SKM-1 (cell line): ENCODE measurements around the gene AK5.
A peak's percentile ranks its signal among the peaks of the same experiment; 100 is the strongest.

ENCODE experiments used
- DNase-seq: peaks from one replicate; lab custom pipeline; 2025; ENCODE audit not compliant: unreplicated experiment; lab: John Stamatoyannopoulos, UW

AK5 gene, protein sequence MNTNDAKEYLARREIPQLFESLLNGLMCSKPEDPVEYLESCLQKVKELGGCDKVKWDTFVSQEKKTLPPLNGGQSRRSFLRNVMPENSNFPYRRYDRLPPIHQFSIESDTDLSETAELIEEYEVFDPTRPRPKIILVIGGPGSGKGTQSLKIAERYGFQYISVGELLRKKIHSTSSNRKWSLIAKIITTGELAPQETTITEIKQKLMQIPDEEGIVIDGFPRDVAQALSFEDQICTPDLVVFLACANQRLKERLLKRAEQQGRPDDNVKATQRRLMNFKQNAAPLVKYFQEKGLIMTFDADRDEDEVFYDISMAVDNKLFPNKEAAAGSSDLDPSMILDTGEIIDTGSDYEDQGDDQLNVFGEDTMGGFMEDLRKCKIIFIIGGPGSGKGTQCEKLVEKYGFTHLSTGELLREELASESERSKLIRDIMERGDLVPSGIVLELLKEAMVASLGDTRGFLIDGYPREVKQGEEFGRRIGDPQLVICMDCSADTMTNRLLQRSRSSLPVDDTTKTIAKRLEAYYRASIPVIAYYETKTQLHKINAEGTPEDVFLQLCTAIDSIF

DNA sequence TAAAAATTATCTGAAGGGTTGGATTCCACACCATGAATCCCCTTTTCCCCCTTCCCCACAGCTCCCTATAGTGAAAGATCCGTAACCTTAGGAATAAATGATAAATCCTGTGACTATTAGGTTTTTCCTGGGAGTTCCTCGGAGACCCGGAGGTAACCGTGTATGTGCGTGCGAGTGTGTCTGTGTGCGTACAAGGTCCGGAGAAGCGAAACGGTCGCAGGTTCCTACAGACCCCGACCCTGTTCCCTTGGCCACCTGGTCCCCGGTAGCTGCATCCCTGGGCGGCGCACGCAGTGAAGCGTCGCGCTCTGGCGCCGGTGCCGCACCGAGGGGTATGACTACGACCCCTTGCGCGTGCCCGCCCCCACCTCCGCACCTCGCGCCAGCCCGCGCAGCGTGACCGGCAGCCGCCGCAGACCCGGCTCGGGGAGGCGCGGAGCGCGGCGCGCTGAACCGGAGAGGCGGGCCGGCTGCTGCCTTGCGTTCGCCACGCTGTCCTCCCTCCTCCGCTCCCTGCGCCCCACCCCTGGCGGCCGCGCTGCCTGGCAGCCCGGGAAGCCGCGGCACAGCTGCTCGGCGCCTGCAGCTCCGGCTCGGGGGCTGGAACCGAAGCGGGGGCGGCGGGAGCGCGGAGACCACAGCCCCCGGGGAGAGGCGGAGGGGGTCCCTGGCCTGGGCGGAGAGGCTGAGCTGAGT is at the start of gene AK5:
AK5 (plus strand) TSS at position 529 of the 696 bp plus-strand sequence. CDS start 295 bp downstream, outside the sequence.
- DNase-seq = no peak

- DNase-seq = no peak
Observed at GRCh38 chr1:77232829-77233228, 49.0 kb upstream of the AK5 start.

- no peak for DNase-seq
Observed at GRCh38 chr1:77234096-77234495, 47.7 kb upstream of the AK5 start.

DNA sequence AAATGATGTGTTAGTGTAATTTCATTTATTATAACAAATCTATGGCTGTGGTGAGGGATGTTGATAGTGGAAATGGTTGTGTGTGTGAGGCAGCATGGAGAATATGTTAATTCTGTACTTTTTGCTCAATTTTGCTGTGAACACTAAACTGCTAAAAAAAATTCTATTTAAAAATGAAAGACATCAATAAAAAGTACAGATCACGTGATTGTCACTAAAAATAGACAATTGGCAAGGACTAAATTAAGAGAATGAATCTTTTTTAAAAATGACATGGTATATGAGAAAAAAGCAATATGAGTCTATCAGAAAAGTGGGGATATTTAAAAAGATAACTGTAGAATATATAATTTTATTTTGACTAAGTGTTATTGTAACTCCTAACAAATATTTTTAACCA is 46.9 kb upstream of the AK5 start:
- DNase-seq = no peak

- peak; percentile 77 for DNase-seq
Observed at GRCh38 chr1:77238462-77238861, 43.4 kb upstream of the AK5 start.

DNA sequence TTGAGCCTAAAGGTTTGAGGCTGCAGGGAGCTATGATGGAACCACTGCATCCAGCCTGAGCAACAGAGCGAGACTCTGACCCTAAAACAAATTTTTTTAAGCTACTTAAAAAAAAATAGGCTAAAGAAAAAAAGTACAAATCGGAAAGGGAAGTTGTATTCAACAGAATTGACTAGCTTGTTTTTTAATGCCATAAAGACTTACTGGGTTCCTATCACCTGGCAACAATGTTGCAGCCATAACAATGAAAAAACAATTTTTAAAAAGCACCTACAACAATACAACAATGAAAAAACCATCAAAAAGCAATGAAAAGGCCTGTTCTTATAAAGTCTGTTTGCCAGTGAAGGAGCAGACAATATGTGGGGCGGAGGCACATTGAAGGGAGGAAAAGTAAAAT is 42.5 kb upstream of the AK5 start:
- no peak for DNase-seq

DNA sequence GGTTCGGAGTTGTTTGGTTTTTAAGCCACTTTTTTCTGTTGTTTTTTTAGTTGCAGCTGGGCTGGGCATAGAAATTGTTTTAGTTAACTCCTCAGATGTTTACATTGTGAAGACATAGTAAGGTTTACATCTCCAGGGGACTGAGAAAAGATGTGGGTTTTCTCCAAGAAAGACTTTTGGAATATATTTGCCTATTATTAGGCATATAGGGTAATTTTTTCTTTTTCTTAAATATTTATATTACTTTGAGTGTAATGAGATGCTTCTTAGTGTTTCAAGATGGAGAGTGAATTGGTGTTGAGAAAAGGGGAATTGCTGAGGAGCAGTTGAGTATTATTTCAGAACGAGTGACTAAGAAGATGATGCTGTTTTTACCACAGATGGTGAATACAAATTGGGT is 36.0 kb upstream of the AK5 start:
- no peak for DNase-seq

DNA sequence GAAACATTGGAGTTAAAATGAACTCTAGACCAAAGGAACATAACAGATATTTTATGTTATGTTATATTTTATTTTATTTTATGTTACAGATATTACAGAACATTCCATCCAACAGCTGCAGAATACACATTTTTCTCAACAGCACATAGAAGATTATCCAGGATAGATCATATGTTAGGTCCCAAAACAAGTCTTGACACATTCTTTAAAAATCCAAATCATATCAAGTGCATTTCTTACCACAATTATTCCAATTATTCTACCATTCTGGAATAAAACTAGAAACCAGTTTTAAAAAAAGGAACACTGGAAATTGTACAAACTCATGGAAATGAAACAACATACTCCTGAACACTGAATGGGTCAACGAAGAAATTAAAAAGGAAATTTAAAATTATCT is 31.7 kb upstream of the AK5 start:
- DNase-seq = no peak

- DNase-seq = no peak
Observed at GRCh38 chr1:77253211-77253610, 28.6 kb upstream of the AK5 start.

DNA sequence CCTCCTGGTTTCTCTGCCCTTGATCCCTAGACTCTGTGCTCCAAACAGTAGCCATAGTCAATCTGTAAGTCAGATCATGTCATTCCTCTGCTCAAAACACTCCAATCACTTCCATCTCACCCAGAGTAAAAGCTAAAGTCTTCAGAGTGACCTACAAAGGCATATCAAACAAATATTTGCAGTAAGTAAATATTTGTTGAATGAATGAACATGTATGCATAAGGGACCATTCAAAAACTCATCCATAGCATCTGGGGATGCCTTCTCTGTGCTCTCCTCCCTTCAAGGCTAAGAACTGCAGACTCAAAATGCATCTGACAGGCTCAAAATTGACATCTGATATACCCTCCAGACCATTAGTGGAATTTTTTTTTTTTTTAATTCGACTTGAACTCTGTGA is 18.1 kb upstream of the AK5 start:
- DNase-seq = no peak

DNA sequence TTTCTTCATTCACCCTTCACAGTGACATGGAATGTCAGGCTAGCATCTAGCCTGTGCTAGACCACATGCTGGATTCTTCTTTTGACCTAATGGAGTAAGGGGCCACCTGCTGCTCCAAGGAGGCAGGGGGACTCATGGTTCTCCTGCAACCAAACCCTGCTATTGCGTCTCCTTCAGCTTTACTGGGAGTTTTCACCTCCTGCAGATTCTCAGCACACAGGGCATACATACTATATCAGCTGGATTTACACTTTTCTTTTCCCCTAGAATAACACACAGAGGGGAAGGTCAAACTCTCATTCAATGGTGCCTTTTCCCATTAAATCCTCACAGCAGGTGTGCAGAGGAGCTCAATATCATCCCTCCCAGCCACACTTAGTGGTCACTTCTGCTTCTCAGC is 16.6 kb upstream of the AK5 start:
- DNase-seq = no peak

DNA sequence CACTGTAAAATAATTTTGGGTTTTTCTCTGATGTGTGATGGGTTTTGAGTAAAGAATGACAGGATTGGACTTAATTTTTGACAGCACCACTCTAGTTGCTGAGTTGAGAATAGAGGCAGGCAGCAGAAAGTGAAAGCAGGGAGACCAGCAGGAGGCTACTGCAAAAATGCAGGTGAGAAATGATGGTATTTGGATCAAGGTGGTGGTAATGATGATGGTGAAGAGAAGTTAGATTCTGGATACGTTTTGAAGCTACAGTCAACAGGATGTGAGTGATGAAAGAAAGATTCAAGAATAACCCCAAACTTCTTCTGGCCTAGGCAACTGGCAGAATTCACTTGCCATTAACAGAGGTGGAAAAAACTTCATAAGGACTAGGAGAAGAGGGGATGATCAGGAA is 14.8 kb upstream of the AK5 start:
- no peak for DNase-seq

- DNase-seq = no peak
Observed at GRCh38 chr1:77271852-77272580, 9.8 kb upstream of the AK5 start.

GRCh38 chr1:77273891-77274290 is 7.9 kb upstream of the AK5 start:
- DNase-seq = no peak

- DNase-seq = no peak
Observed at GRCh38 chr1:77275194-77275593, 6.6 kb upstream of the AK5 start.

- no peak for DNase-seq
Observed at GRCh38 chr1:77276941-77277340, 4.9 kb upstream of the AK5 start.

- DNase-seq = peak; percentile 39
Observed at GRCh38 chr1:77279929-77280328, 1.9 kb upstream of the AK5 start.

GRCh38 chr1:77280962-77281361 is 857 bp upstream of the AK5 start:
- no peak for DNase-seq

- DNase-seq = no peak
Observed at GRCh38 chr1:77282187-77282865, 507 bp downstream of the AK5 start.

DNA sequence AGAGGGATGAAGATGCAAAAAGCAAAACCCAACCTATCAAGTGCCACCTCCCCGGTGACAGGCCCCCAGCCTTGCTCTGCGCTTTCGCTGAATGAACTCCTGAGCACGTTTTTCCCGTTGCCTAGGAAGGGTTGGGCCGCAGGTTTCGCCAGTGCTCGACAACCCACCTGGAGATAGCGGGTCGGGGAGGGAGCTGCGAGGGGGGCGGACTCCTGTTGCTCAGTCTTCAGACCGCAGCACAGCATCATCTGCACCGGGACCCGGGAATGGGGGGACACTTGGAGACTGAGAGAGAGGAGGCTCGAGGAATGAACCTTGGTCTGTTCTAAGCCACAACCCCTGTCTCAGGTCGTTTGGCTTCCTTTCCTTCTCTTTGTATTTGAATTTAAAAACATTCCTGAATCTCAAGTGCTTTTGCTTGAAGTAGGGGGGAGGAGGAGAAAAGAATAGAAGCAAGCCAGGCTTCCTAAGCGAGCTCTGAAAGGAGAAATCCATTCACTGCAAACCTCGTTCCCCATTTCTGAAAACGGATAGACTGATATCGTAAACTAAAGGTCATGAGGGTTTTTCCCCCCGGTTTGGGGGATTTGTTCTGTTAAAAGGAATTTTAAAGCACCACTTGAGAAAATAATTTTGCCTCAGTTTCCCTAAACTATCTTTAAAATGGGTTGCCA is 1.2 kb downstream of the AK5 start:
- DNase-seq = no peak
